ENCODE results near the gene CACNA1C. TPM values are rescaled to one million over a fixed set of nuclear protein-coding genes. Genes with fewer than 3 reads are reported as not detected.

CACNA1C gene
- polyA plus RNA-seq, 4 donors = 6.8 to 17.5 (median 9.5) TPM

DNA sequence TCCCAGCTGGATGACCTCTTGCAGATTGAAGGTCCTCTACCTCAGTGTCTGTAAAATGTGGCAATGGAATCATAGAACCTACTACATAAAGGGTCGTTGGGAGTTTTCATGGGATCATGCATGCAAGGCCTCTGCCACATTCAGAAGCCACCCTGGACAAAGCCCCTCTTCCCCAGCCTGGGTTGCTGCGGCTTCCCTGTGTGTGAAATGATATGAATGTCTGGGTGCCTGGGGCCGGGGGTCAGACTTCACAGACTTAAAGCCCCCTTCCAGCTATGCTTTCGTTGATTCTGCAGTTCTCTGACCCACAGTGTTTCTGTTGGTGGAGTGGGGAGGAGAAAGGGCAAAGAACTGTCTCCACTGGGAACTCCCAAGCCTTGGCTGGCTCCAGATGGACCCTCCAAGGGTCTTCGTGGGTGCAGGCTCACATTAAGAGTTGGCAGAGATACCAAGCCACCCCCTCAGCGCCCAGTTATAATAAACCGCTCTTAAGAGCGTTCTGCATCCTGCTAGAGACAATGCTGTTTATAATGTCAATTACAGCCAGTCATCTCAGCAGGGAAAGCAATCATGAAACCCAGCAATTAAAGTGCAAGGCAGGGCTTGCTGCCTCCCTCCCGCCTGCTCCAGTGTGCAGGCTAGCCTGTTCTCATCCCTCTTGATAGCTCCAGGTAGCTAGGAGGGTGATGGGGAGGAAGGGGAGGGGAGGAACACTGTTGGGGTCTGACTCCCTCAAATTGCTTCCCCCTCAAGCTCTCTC lies 531.0 kb downstream of the CACNA1C start:
- no peak for DNase-seq (ENCODE audit: low read depth in 4 of 4, low spot score in 3 of 4)

DNA sequence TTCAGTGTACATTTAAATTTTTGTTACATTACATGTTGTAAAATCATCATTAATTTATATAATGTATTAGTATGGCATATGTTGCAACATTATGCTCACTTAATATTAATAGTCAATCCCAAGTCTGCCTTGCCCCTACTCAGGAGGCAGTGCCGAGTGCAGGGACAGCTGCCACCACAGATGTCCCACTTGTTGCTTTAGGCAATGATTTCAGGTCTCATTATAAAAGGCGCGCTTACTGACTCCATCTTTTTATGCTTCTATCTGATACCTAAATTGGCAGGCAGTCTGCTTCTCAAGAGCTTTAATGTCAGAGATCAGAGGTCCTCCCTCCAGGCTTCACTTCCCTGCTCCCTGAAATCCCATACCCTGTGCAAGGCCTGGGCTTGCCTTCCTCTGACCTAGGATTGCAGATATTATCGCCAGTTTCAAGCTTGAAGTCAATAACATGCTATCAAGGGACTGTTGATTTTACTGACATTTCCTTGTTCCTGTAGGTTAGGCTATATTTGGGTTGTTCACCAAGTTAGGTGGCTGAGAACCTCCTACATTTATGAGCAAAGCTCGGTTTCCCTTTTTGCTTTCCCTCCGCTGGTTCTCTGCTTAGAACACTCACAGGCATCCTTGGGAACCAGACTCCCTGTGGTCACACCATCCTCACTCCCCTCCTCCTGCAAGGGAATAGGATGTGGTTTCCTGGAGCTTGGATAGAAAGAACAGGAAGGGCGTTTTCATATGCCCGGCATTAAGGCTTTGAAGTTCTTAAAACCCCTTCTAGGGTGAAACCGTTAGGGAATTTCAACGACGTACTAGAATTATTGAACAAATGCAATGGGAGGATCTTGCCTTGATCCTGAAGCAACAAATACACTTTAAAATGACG lies 533.6 kb downstream of the CACNA1C start:
- DNase-seq (ENCODE audit: low read depth in 4 of 4, low spot score in 3 of 4) = no peak

DNA sequence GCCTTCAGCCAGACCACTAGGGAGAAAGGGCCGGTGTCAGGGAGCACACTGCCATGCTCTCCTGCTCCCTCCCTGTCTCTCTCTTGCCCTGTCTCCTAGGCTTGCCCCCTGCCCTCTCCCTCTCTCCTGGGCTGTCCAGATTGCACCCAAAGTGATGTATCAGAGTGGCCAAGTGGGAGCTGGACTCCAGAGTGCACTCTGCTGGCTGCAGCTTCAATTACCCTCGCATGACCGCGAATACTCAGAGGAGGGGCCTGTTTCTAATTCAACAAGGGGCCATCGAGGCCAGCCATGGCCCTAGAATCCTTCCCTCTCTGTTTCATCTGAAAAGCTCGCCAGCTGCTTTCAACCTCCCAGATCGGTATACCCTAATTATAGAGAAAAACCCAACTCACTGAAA lies 535.6 kb downstream of the CACNA1C start:
- DNase-seq (ENCODE audit: low read depth in 4 of 4, low spot score in 3 of 4) = no peak

DNA sequence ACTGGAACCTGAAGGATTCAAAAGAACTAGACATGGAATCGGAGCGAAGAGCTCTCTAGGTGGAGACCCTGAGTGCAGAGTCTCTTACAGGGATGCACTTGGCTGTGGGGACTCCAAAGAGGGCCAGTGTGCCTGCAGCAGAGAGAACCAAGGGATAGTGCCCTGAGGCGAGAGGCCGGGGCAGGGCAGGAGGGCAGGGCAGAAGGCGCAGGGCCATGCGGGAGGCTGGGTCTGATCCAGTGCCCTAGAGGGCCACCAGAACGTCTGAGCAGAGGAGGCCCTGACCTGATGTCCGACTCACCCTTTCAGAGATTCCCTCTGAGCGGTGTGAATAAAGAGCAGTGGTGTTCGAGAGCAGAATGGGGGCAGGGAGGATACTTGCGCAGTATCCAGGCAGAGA lies 536.6 kb downstream of the CACNA1C start:
- no peak for DNase-seq (ENCODE audit: low read depth in 4 of 4, low spot score in 3 of 4)

DNA sequence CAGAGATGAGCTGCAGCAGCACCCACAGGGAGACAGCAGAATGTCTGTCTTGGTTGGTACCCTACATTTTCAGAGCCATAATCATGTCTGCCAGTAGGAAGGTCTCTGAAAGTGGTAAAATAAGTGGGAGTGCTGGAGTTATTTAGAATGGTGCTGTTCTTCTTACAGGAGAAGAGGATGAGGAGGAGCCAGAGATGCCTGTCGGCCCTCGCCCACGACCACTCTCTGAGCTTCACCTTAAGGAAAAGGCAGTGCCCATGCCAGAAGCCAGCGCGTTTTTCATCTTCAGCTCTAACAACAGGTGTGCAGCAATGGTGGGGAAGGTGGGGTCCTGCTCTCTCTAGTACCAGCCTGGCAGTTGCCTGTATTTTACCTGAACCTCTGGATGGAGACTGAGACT lies 540.3 kb downstream of the CACNA1C start:
- no peak for DNase-seq (ENCODE audit: low read depth in 4 of 4, low spot score in 3 of 4)

DNA sequence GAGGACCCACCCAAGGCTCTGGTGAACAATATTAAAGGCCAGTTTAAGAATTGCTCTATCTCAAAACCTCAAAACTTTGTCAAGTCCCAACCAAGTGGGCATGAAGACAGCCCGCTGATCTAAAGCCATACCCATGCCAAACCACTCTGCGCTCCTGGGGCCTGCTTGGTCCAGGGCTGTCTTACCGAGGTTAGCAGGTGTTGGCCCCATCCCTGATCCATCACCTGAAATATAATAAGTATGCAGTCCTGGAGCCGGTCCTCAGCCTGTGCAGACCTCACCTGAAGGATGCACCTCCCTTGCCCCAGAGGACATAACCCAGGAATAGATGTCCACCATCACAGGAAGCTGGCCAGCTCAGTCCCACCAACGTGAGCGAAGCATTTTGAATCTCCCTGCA lies 543.7 kb downstream of the CACNA1C start:
- DNase-seq (ENCODE audit: low read depth in 4 of 4, low spot score in 3 of 4) = no peak

DNA sequence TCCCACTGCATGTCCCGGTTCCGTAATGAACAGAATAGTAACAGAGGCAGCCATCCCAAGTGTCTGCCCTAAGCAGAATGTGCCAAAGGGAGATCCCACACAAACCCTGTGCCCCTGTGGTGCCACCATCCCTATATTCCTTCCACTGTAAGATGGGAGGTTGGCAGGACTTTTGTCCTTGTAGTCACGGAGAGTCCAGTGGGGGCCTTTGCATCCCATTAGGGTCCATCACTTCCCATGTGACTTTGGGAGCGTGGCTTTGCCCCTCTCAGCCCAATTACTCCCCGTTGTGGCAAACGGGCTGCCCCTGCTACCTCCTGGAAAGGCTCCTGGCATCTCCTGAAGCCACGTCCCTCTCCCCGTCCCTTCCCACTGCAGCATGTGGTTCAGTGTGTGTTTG lies 552.5 kb downstream of the CACNA1C start:
- DNase-seq (ENCODE audit: low read depth in 4 of 4, low spot score in 3 of 4) = no peak

DNA sequence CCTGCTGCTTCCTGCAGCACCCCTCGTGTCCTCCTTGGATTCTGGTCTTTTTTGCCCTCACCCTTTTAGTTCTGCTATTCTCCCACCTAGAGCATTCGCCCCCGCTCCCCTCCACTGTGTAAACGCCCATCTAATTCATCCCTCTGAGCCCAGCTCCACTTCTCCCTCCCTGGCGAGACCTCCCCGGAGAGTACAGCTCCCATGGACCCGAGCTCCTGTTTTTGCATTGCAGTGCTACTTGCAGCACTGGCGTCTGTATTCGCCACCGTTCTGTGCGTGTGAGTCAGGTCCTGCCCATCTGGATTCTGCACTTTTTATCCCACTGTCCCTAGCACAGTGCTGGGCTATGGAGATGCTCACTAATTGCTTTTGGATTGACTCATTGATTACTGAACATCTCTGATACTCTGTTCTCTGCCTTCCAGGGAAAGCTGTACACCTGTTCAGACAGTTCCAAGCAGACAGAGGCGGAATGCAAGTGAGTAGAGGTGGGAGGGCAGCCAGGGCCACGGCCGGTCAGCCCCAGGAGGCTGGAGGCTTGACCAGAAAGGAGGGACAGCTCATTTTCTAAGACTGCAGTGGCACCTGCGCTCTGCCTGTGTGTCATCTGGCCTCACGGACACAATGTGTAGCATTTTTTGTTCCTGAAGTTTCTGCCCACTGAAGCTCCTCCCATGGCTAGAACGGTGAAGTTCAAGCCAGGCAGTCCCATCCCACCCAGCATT lies 553.6 kb downstream of the CACNA1C start:
- no peak for DNase-seq (ENCODE audit: low read depth in 4 of 4, low spot score in 3 of 4)

DNA sequence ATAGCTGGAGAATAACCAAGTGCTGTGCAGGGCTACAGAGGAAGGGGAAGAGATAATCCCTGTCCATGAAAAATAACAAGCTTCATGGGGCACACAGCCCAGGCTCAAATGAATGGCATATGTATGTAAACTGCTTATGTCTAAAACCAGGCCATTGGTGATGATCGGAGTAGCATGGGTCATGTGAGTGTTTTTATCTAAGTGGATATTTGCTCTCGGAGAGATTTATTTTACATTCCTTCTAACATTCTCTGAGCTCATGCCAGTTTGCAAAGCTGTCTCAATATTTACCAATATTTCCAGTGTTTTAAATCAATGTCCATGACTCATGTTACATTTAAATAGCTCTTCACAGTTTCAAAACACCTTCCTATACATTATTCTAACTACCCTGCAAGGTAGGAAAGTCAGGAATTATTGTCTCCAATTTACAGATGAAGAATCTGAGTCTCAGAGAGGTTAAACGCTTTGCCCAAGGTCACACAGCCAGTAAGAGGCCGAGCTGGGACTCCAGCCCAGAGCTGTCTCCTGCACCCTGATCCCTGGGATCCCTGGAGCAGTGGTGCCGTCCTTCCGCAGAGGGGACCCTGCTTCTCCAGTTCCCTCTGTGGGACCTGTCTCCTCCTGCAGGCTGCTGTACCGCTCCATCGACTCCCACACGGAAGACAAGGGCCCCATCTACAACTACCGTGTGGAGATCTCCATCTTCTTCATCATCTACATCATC lies 555.3 kb downstream of the CACNA1C start:
- DNase-seq (ENCODE audit: low read depth in 4 of 4, low spot score in 3 of 4) = no peak

DNA sequence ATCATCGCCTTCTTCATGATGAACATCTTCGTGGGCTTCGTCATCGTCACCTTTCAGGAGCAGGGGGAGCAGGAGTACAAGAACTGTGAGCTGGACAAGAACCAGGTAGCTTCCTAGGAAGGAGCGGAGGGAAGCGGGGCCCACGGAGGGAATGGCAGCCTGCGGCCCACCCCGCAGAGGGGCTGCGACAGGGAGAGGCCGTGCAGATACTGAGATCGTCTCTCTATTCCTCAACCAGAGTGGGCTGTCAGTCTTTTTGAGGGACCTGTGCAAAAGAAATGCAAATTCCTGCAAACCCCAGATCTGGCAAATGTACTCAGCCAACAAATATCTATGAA lies 555.8 kb downstream of the CACNA1C start:
- no peak for DNase-seq (ENCODE audit: low read depth in 4 of 4, low spot score in 3 of 4)

DNA sequence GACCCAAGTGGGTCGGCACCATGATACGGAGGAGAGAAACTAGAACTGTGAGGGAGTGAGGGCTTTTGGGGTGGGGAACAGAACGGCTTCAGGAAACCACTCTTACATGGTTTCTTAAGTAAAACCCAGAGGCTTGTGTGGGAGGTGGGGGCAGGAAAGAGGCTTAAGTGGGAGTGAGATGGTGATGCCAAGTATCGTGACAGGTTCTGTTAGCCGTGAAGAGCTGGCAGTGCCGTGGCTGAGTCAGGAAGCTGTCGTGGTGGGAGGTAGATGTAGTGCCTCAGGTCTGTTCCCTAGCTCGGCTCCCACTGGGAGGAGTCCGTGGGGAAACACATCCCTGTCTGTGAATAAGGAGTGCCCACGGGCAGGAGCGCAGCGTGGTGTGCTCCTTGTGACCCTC lies 556.2 kb downstream of the CACNA1C start:
- DNase-seq (ENCODE audit: low read depth in 4 of 4, low spot score in 3 of 4) = no peak

DNA sequence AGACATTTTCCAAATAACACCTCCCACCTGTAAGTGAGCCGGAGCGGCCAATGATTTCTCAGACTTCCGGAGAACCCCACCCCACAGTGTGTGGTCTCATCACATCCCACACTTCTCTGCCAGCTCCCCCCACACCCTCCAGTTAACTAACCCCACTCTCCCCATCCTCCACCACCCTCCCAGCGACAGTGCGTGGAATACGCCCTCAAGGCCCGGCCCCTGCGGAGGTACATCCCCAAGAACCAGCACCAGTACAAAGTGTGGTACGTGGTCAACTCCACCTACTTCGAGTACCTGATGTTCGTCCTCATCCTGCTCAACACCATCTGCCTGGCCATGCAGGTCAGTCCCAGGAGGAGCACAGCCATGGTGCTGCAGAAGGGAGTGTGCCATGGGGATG lies 557.6 kb downstream of the CACNA1C start:
- no peak for DNase-seq (ENCODE audit: low read depth in 4 of 4, low spot score in 3 of 4)

DNA sequence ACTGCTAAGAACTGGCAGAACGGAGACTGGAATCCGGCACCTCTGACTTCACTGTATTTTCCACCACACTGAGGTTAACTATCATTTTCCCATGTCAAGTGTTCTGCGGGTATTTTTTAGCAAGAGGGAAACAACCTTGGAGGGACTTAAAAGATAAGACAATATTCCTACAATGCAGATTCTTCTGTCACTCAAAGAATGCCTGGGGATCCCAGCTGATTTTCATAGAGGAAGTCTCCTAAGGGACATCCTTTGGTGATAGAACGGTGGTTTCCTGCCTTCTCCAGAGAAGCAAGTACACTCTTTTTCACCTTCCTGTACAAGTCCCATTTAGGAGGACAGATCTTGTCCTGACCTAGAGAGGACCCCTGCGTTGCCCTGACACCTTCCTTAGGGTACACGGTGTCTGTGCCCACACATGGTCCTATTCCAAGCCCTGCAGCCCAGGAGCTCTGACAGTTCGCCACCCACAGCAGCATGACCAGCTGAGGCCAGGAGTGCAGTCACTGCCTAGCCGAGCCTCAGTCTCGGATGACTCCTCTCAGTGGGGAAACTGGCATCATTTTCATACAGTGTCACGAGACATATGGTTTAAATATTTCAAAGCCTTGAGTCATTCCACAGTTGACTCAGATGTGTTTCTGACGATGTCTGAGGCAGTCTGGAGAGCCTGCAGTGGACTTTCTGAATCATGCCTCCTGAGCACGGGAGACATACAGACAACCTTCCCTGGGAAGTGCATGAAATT lies 560.7 kb downstream of the CACNA1C start:
- no peak for DNase-seq (ENCODE audit: low read depth in 4 of 4, low spot score in 3 of 4)

DNA sequence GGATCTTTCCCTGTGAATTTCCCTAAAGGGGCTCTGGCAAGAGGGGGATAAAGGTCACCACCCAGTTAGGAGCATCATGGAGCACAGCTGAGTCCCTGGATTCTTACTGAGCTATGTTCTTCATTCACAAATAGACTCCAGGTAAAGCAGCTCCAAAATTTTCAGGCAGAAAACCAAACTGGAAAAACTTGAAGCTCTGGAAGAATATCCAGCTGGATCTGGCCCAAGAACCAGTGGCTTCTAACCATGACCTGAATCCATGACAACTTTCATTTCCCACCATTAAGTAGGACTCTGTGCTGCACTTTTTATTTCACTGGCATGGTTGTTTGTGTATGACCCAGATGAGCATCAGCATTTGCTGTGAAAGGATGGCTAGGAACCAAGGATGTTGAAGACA lies 561.6 kb downstream of the CACNA1C start:
- no peak for DNase-seq (ENCODE audit: low read depth in 4 of 4, low spot score in 3 of 4)

DNA sequence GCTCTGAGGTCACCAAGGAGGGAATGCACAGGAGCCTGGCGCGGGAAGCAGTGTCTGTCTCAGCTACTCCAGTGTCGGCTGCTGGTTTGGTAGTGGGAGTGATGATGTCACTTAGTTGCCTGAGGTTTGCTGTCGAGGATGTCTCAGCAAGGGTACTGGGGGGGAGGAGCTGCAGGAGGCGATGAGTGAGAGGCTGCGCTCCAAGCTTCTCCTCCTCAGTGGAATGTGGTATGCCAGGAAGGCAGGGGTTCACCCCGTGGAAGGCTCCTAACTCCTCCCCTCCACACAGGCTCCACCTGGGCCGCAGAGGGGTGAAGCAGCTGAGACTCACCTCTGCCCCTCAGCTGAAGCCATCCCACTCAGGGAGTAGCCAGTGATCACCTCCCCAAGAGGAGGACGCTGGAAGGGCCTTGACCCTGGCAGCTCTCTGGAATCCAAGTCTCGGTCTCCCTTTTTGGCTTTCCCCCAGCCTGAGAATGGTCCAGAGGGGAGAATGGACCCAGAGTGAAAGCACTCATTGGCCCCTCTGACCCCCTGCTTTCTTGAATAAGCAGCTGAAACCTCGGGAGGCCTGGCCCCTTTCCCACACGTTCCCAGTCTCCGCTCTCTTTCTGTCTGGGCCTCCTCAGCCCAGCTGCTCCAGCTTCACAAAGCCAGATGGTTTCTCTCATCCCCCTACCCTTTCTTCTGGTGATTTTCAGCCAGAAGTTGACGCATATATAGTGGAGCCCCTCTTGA lies 563.0 kb downstream of the CACNA1C start:
- peak; percentile 46 to 62 (median 54) for DNase-seq (ENCODE audit: low read depth in 4 of 4, low spot score in 3 of 4)

DNA sequence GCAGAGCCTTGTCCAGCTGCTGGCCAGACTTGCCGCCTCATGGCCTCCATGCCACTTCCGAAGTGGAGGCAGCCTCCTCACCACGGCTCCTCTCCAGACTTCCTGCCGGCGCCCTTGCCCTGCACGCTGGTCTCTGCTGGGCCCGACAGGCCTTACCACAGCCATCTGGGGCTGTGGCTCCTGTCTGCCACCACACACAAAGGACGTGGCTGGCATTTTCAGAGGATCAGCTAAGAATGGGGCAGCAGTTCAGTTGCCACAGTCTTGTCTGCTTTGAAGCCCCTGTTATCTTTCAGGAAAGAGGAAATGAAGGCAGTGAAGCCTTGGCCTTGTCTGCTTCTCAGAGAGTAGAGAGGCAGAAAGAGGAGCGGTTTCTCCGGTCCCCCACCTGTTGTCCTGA lies 564.0 kb downstream of the CACNA1C start:
- DNase-seq (ENCODE audit: low read depth in 4 of 4, low spot score in 3 of 4) = no peak

DNA sequence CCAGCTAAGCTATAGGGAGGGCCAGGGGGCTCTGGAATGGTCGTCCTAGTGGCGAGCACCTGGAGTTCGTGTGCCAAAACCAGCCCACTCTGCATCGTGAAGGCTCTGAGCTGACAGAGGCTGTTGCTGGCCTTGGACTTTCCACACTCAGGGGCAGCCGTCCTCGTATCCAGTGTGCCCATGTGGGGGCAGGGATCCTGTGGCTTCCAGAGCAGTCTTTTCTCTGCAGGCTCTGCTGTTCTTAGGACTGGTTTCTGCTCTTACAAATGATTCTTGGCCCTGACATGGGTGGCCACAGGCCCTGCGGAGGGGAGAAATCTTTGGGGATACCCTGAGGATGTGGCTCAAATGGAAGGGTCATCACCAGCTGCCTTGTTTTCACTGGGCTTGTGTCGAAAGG lies 564.6 kb downstream of the CACNA1C start:
- DNase-seq (ENCODE audit: low read depth in 4 of 4, low spot score in 3 of 4) = no peak

DNA sequence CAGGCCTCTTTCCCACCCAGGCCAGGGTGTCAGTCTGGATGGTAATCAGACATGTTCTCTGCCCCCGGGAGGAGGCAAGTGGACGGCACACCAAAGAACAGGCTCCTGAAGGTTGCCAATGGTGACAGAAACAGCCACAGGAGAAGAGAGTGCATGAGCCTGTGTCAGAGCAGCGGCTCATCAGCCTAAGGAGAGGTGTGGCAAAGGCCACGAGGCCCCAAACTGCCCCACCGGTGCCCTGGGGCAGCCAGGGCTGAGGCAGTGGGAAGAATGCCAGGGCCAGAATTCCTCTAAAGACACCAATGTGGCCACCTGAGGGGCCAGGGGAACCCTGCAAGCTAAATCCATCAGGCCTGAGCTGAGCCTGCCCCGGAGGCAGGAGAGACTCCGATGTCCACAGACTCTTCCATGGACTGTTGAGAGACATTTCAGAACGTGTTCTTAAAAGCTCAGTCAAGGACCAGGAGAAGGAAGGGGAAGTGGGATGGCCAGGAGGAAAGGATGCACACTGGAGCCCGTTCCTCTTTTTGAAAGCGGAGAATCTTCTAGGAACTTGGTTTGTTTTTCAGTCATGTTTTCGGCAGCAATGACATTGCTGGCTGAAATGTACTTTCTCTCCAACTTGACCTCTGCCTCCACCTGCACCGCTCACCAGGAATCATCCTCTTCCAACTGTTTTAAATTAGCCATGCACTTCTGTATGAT lies 565.7 kb downstream of the CACNA1C start:
- DNase-seq (ENCODE audit: low read depth in 4 of 4, low spot score in 3 of 4) = no peak

DNA sequence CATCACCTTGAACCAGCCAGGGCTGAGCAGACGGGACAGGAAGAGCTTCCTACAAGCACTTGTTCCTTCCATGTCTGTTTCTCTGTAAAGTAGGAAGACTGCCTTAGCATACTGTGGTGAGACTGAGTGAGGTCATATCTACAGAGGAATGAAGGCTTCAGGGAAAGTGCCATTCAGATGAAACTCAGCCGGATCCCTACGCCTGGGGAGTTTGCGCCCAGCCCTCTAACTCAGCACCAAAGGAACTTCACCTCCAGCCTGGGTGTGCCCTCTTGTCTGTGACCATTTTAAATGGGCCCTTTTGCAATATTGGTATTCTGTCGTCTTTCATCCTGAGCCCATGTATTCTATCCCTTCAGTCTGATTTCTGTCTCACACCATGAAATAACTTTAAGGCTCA lies 566.3 kb downstream of the CACNA1C start:
- no peak for DNase-seq (ENCODE audit: low read depth in 4 of 4, low spot score in 3 of 4)
